A673 (cell line): Measurements from ENCODE around the gene RYR1. TPM values are rescaled to one million over a fixed set of nuclear protein-coding genes. Genes with fewer than 3 reads are reported as not detected.

Experiments
- BruUV-seq: library from RNA; stranded (reverse); fragments of 400-500 nt; replicated peaks from 2 replicates; lab custom pipeline; 2021; lab: Mats Ljungman, UMichigan
- CTCF ChIA-PET: fragments of 300-600 bp; sonication (Branson Sonifier 250); formaldehyde crosslinking; loops from one replicate; lab custom pipeline; 2022; ENCODE audit warnings: antibody characterized with exemption; lab: Charles Lee
- POLR2A ChIA-PET: fragments of 300-600 bp; sonication (Branson Sonifier 250); formaldehyde crosslinking; loops from one replicate; lab custom pipeline; 2022; ENCODE audit warnings: antibody characterized with exemption; ENCODE audit not compliant: low non-redundant PET; lab: Charles Lee
- DNase-seq: peaks from one replicate; pipeline ENCODE4 v3.0.0-alpha.2; 2015; ENCODE audit warnings: low spot score
- H3K27ac ChIP-seq: fragments of 200-600 bp; sonication (generic); 2 replicates; pipeline ENCODE4 v1.5.1; 2016; ENCODE audit warnings: mixed run types, low read depth, mild to moderate bottlenecking, mixed read lengths, antibody characterized with exemption, low read length; ENCODE audit not compliant: poor library complexity, severe bottlenecking
- H3K27me3 ChIP-seq: fragments of 200-600 bp; sonication (generic); replicated peaks from 2 replicates; pipeline ENCODE4 v1.6.1; 2017; ENCODE audit warnings: mixed run types, low read depth, mild to moderate bottlenecking, mixed read lengths, antibody characterized with exemption, low read length; ENCODE audit not compliant: insufficient read depth, poor library complexity
- H3K36me3 ChIP-seq: fragments of 200-600 bp; sonication (generic); 2 replicates; pipeline ENCODE4 v1.6.1; 2016; ENCODE audit warnings: mixed run types, mild to moderate bottlenecking, mixed read lengths, antibody characterized with exemption, low read length; ENCODE audit not compliant: insufficient read depth, poor library complexity, severe bottlenecking
- H3K4me1 ChIP-seq: fragments of 200-600 bp; sonication (generic); 2 replicates; pipeline ENCODE4 v1.6.1; 2017; ENCODE audit warnings: mixed run types, mild to moderate bottlenecking, mixed read lengths, antibody characterized with exemption, low read length; ENCODE audit not compliant: insufficient read depth, poor library complexity, severe bottlenecking
- H3K4me3 ChIP-seq: fragments of 200-600 bp; sonication (generic); 2 replicates; pipeline ENCODE4 v1.5.1; 2016; ENCODE audit warnings: low read depth, mixed run types, mild to moderate bottlenecking, mixed read lengths, low read length; ENCODE audit not compliant: poor library complexity, severe bottlenecking
- H3K9me3 ChIP-seq: fragments of 200-600 bp; sonication (generic); 2 replicates; pipeline ENCODE4 v1.6.1; 2016; ENCODE audit warnings: mixed run types, low read depth, mild to moderate bottlenecking, mixed read lengths, antibody characterized with exemption, low read length; ENCODE audit not compliant: poor library complexity, severe bottlenecking
- CTCF ChIP-seq: fragments of 300-800, 200-600 bp; sonication (generic); conservative IDR thresholded peaks from 2 replicates; pipeline ENCODE4 v1.5.1; 2017; ENCODE audit warnings: low read depth, mild to moderate bottlenecking, antibody characterized with exemption, low read length, moderate library complexity, mixed read lengths
- EZH2 ChIP-seq: fragments of 200-600 bp; sonication (generic); IDR thresholded peaks from 2 replicates; pipeline ENCODE4 v1.6.1; 2017; ENCODE audit warnings: borderline replicate concordance, low read depth, mild to moderate bottlenecking, mixed read lengths, antibody characterized with exemption, low read length; ENCODE audit not compliant: poor library complexity, severe bottlenecking
- intact Hi-C: fragments of 100-400 bp; cut with micrococcal nuclease; formaldehyde crosslinking; loops from one replicate; pipeline ENCODE4 v1.10.0; 2022; ENCODE audit not compliant: unreplicated experiment
- total RNA-seq: library from RNA; stranded (reverse); gene quantifications from 2 replicates; pipeline ENCODE4 v1.2.3, GENCODE V29; 2021

The RYR1 gene
- total RNA-seq, 1 experiment from 2014 or later: 0.28 TPM

GRCh38 chr19:38484747-38485146 is 51.3 kb downstream of the RYR1 start:
- no TSS peak for BruUV-seq
- intact Hi-C loops: no loop called here
- no peaks in the 10 kb centered on the region for H3K4me1 ChIP-seq
- H3K9me3 ChIP-seq: no peaks in the 10 kb centered on the region
- TF ChIP-seq EZH2 (no peak), CTCF (no peak)
- no peak overlapping the region for H3K4me3 ChIP-seq
- DNase-seq: no peak
- H3K27ac ChIP-seq: no peak overlapping the region
- no peaks in the 10 kb centered on the region for H3K36me3 ChIP-seq
- H3K27me3 ChIP-seq: no peaks in the 10 kb centered on the region
- CTCF ChIA-PET: no interaction called here
- POLR2A ChIA-PET: no interaction called here

GRCh38 chr19:38485541-38486285 is 52.2 kb downstream of the RYR1 start:
- no TSS peak for BruUV-seq
- POLR2A ChIA-PET: no interaction called here
- Histone ChIP-seq H3K27ac (no peak overlapping the region), H3K9me3 (no peaks in the 10 kb centered on the region), H3K4me1 (no peaks in the 10 kb centered on the region), H3K4me3 (no peak overlapping the region), H3K27me3 (no peaks in the 10 kb centered on the region), H3K36me3 (no peaks in the 10 kb centered on the region)
- no peak for DNase-seq
- CTCF ChIA-PET: no interaction called here
- TF ChIP-seq EZH2: no peak
- no peak for TF ChIP-seq CTCF
- intact Hi-C loops: no loop called here

- ChIA-PET CTCF (no interaction called here), POLR2A (no interaction called here)
- H3K9me3 ChIP-seq: no peaks in the 10 kb centered on the region
- BruUV-seq: no TSS peak
- no peak overlapping the region for H3K4me3 ChIP-seq
- H3K27me3 ChIP-seq: no peaks in the 10 kb centered on the region
- no peaks in the 10 kb centered on the region for H3K36me3 ChIP-seq
- DNase-seq: no peak
- no peak for TF ChIP-seq EZH2
- no peak for TF ChIP-seq CTCF
- intact Hi-C loops: no loop called here
- no peak overlapping the region for H3K27ac ChIP-seq
- H3K4me1 ChIP-seq: no peaks in the 10 kb centered on the region
Observed at GRCh38 chr19:38486731-38487336, 53.3 kb downstream of the RYR1 start.
